ENCODE results near the gene CLEC3B. TPM values are rescaled to one million over a fixed set of nuclear protein-coding genes. Genes with fewer than 3 reads are reported as not detected.

The CLEC3B gene
- total and polyA plus RNA-seq, 2 donors (not counting 1 experiment from before 2014, with no cell fraction given), result 0.82 TPM; not detected in 1

GRCh38 chr3:45020534-45020933, 5.6 kb upstream of the CLEC3B start:
- no peaks in the 10 kb centered on the region for H3K36me3 ChIP-seq (replicated peaks in 1 of 2; ENCODE audit: control extremely low read depth in 1 of 2, control insufficient read depth in 1 of 2, extremely low read depth in 1 of 2, insufficient read depth in 2 of 2, low read length in 1 of 2)
- POLR2A ChIA-PET, result no interaction called here
- Mint-ChIP-seq H3K4me1 (no peaks in the 10 kb centered on the region), H3K27ac (no peak overlapping the region), H3K9me3 (ENCODE audit: insufficient read depth) (no peaks in the 10 kb centered on the region), H3K27me3 (no peaks in the 10 kb centered on the region), H3K4me3 (no peak overlapping the region)
- H3K4me3 ChIP-seq (ENCODE audit: control extremely low read depth in 1 of 5, extremely low read depth in 1 of 5, insufficient read depth in 1 of 5, low read depth in 2 of 5, low read length in 4 of 5), result no peak overlapping the region
- no peak overlapping the region for H3K4me2 ChIP-seq (replicated peaks; ENCODE audit: low read depth, low read length, poor library complexity, severe bottlenecking)
- no peaks in the 10 kb centered on the region for H3K9me3 ChIP-seq (ENCODE audit: control extremely low read depth in 1 of 3, control insufficient read depth in 2 of 3, insufficient read depth in 1 of 3, low read length in 2 of 3)
- H3K27ac ChIP-seq (ENCODE audit: low read length in 2 of 2), result no peak overlapping the region
- intact Hi-C loops (cut with micrococcal nuclease), result no loop called here
- DNase-seq (no peak), ATAC-seq (ENCODE audit: low read depth) (no peak)
- CTCF ChIA-PET, result interaction anchor here (1.1 kb wide), 1 partner anchor 9 kb away, joined by 3 read pairs; no protein-coding TSS in a partner anchor
- H3K79me2 ChIP-seq (ENCODE audit: control insufficient read depth, insufficient read depth, low read length), result no peaks in the 10 kb centered on the region
- no peaks in the 10 kb centered on the region for H3K27me3 ChIP-seq (replicated peaks in 1 of 4; ENCODE audit: control extremely low read depth in 1 of 4, control insufficient read depth in 3 of 4, insufficient read depth in 4 of 4, low read length in 3 of 4)
- no peaks in the 10 kb centered on the region for H4K20me1 ChIP-seq (ENCODE audit: control insufficient read depth, insufficient read depth, low read length, poor library complexity, severe bottlenecking)
- H3K9ac ChIP-seq (ENCODE audit: low read length), result no peak overlapping the region
- no peaks in the 10 kb centered on the region for H3K4me1 ChIP-seq (ENCODE audit: control insufficient read depth in 2 of 2, insufficient read depth in 2 of 2, low read length in 2 of 2)
- no peak overlapping the region for H2AFZ ChIP-seq (ENCODE audit: insufficient read depth, low read depth, low read length, poor library complexity, severe bottlenecking)
- 62% methylated on average over 8 of the region's 8 CpGs for WGBS (ENCODE audit: insufficient coverage)
- no peak for TF ChIP-seq CTCF (IDR thresholded peaks at IDR 0.05)
- TF ChIP-seq EZH2 (IDR thresholded peaks at IDR 0.05; ENCODE audit: borderline replicate concordance, insufficient read depth, low read depth, low read length, poor library complexity, severe bottlenecking), result no peak

- Histone ChIP-seq H3K27ac (ENCODE audit: low read length in 2 of 2) (no peak overlapping the region), H4K20me1 (ENCODE audit: control insufficient read depth, insufficient read depth, low read length, poor library complexity, severe bottlenecking) (no peaks in the 10 kb centered on the region), H3K79me2 (ENCODE audit: control insufficient read depth, insufficient read depth, low read length) (no peaks in the 10 kb centered on the region), H3K9ac (ENCODE audit: low read length) (no peak overlapping the region), H2AFZ (ENCODE audit: insufficient read depth, low read depth, low read length, poor library complexity, severe bottlenecking) (no peak overlapping the region), H3K4me1 (ENCODE audit: control insufficient read depth in 2 of 2, insufficient read depth in 2 of 2, low read length in 2 of 2) (no peaks in the 10 kb centered on the region), H3K4me3 (ENCODE audit: control extremely low read depth in 1 of 5, extremely low read depth in 1 of 5, insufficient read depth in 1 of 5, low read depth in 2 of 5, low read length in 4 of 5) (no peak overlapping the region), H3K4me2 (replicated peaks; ENCODE audit: low read depth, low read length, poor library complexity, severe bottlenecking) (no peak overlapping the region), H3K9me3 (ENCODE audit: control extremely low read depth in 1 of 3, control insufficient read depth in 2 of 3, insufficient read depth in 1 of 3, low read length in 2 of 3) (no peaks in the 10 kb centered on the region), H3K27me3 (replicated peaks in 1 of 4; ENCODE audit: control extremely low read depth in 1 of 4, control insufficient read depth in 3 of 4, insufficient read depth in 4 of 4, low read length in 3 of 4) (peaks cover 0 to 10% (median 4%) of the 10 kb centered on the region in 4 experiments), H3K36me3 (replicated peaks in 1 of 2; ENCODE audit: control extremely low read depth in 1 of 2, control insufficient read depth in 1 of 2, extremely low read depth in 1 of 2, insufficient read depth in 2 of 2, low read length in 1 of 2) (no peaks in the 10 kb centered on the region)
- H3K27ac Mint-ChIP-seq, result no peak overlapping the region
- H3K4me1 Mint-ChIP-seq, result no peaks in the 10 kb centered on the region
- intact Hi-C loops (cut with micrococcal nuclease), result no loop called here
- no peaks in the 10 kb centered on the region for H3K27me3 Mint-ChIP-seq
- DNase-seq, result no peak
- no peaks in the 10 kb centered on the region for H3K9me3 Mint-ChIP-seq (ENCODE audit: insufficient read depth)
- CTCF ChIA-PET, result interaction anchor here (0.5 kb wide), 1 partner anchor 638 kb away, joined by 3 read pairs; no protein-coding TSS in a partner anchor
- TF ChIP-seq EZH2 (IDR thresholded peaks at IDR 0.05; ENCODE audit: borderline replicate concordance, insufficient read depth, low read depth, low read length, poor library complexity, severe bottlenecking), result no peak
- H3K4me3 Mint-ChIP-seq, result no peak overlapping the region
- no peak for ATAC-seq (ENCODE audit: low read depth)
- 98% methylated on average over 8 of the region's 12 CpGs for WGBS (ENCODE audit: insufficient coverage)
- POLR2A ChIA-PET, result no interaction called here
These were observed 4.4 kb upstream of the CLEC3B start for GRCh38 chr3:45021524-45022297.

Data from B cell (primary cell).